ENCODE measurements around the gene ZNF410.
"Not testable (repeated sequence)": the region's sequence is repeated elsewhere in the genome, so short reads cannot be mapped to it uniquely, and the experiment has no call there.

ZNF410 gene

GRCh38 chr14:73884438-73885190, 2.0 kb upstream of the ZNF410 start:
- DNase-seq (ENCODE audit: low read depth) = no peak
- no peak overlapping the region for H3K4me3 ChIP-seq (ENCODE audit: low read depth, low read length)
- TF ChIP-seq CTCF (IDR thresholded peaks at IDR 0.05; ENCODE audit: low read depth, low read length, missing control alignments) = no peak
- in situ Hi-C loops (cut with HindIII; ENCODE audit: low sequenced_read_pairs) = no loop called here

- in situ Hi-C loops (cut with HindIII; ENCODE audit: low sequenced_read_pairs) = no loop called here
- TF ChIP-seq CTCF (IDR thresholded peaks at IDR 0.05; ENCODE audit: low read depth, low read length, missing control alignments) = no peak
- peak overlapping the region; percentile 89 for H3K4me3 ChIP-seq (ENCODE audit: low read depth, low read length)
- DNase-seq (ENCODE audit: low read depth) = no peak
These were observed 608 bp downstream of the ZNF410 start for GRCh38 chr14:73887318-73887616.

- TF ChIP-seq CTCF (IDR thresholded peaks at IDR 0.05; ENCODE audit: low read depth, low read length, missing control alignments) = no peak
- in situ Hi-C loops (cut with HindIII; ENCODE audit: low sequenced_read_pairs) = no loop called here
- peak overlapping the region; percentile 89 for H3K4me3 ChIP-seq (ENCODE audit: low read depth, low read length)
- no peak for DNase-seq (ENCODE audit: low read depth)
These were observed 1.2 kb downstream of the ZNF410 start for GRCh38 chr14:73887694-73888459.

- DNase-seq (ENCODE audit: low read depth) = no peak
- peak overlapping the region; percentile 89 for H3K4me3 ChIP-seq (ENCODE audit: low read depth, low read length)
- no peak for TF ChIP-seq CTCF (IDR thresholded peaks at IDR 0.05; ENCODE audit: low read depth, low read length, missing control alignments)
- in situ Hi-C loops (cut with HindIII; ENCODE audit: low sequenced_read_pairs) = no loop called here
These were observed 1.7 kb downstream of the ZNF410 start for GRCh38 chr14:73888460-73888725.

- no peak overlapping the region for H3K4me3 ChIP-seq (ENCODE audit: low read depth, low read length)
- DNase-seq (ENCODE audit: low read depth) = no peak
- TF ChIP-seq CTCF (IDR thresholded peaks at IDR 0.05; ENCODE audit: low read depth, low read length, missing control alignments) = no peak
- in situ Hi-C loops (cut with HindIII; ENCODE audit: low sequenced_read_pairs) = no loop called here
These were observed 2.3 kb downstream of the ZNF410 start for GRCh38 chr14:73888971-73889370.

- H3K4me3 ChIP-seq (ENCODE audit: low read depth, low read length) = no peak overlapping the region
- no peak for TF ChIP-seq CTCF (IDR thresholded peaks at IDR 0.05; ENCODE audit: low read depth, low read length, missing control alignments)
- no peak for DNase-seq (ENCODE audit: low read depth)
- in situ Hi-C loops (cut with HindIII; ENCODE audit: low sequenced_read_pairs) = no loop called here
These were observed 2.7 kb downstream of the ZNF410 start for GRCh38 chr14:73889376-73889775.

- in situ Hi-C loops (cut with HindIII; ENCODE audit: low sequenced_read_pairs); H3K4me3 ChIP-seq (ENCODE audit: low read depth, low read length); DNase-seq (ENCODE audit: low read depth): not testable (repeated sequence)
These were observed 7.6 kb downstream of the ZNF410 start for GRCh38 chr14:73894180-73894687.

Data from astrocyte of the cerebellum (primary cell).